HG03108 (cell line): Measurements from ENCODE around the gene ESPNL.
"Not testable (repeated sequence)": the region's sequence is repeated elsewhere in the genome, so short reads cannot be mapped to it uniquely, and the experiment has no call there.

Experiments
- ATAC-seq: cut with Tn5 transposase; IDR thresholded peaks from one replicate; pipeline ENCODE4 v1.9.1; 2021; ENCODE audit warnings: moderate library complexity; ENCODE audit not compliant: unreplicated experiment

Gene ESPNL

DNA sequence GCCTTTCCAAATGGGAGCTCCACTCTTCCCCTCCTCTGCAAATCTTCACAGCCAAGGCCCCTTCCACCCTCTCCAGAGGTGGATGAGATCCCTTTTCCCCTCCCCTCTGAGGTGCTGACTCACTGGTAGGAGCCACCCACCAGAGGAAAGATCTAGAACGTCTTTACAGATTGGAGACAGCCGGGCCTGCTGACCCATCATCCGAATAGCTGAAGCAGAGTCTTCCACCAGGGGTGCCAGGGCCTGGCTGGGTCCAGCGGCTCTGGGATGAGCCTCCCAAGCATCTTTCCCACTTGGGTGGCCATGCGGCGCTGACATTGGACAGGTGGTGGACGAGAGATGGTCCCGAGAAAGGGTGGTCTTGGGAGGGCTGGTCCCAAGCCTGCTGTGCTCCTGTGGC lies 67.6 kb downstream of the ESPNL start:
- ATAC-seq = no peak

GRCh38 chr2:238168196-238169047 lies 68.3 kb downstream of the ESPNL start:
- no peak for ATAC-seq

DNA sequence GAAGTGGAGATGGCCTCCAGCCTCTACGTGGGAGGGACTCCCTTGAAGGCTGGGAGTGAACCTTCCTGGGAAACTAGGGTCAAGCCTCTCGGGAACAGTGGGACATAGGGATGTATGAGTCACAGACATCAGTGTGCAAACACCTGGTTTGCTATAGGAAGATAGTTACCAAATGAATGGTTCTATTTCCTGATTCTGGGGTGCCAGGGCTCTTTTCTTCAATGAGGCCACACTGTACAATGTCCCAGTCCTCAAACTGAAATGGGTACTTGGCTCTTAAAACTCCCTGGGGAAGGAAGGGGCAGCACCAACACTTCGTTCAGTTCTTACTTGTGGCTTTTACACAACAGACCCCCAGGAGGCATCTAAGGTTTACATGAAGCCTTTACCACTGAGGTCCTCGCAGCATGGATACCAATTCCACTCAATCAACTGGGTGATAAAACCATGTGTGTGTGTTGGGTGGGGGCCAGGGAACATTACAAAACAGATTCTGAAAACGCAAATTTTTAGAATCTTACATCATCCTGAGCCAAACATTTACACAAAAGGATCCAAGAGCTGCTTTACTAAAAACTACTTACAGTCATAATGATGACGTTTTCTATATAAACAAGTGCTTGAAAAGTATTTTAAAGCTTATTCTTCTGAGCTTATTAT lies 69.0 kb downstream of the ESPNL start:
- no peak for ATAC-seq

DNA sequence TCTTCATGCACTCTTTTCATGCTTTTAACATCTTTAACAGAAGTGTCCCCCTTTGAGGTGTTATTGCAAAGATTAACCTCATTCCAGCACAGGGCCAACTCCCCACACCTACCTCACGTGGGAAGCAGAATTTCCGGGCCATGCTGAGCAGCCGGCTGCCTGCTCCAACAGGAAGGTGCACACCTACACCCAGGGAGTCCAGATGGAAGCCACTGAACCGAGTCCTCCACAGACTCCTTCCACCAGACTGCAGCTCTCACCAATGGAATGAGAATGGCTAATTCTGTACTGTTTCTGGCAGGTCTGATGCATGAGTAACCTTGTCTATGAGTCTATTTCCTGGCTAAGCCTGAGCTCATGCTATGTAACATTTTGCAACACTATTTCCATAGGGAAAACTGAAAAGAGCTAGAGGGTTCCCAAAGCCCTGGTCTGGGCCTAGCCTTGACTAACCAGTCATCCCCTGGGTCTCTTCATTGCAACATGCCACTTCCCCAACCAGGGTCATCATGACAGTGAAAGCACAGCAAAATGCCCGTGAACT lies 69.6 kb downstream of the ESPNL start:
- no peak for ATAC-seq

GRCh38 chr2:238170386-238171071 lies 70.4 kb downstream of the ESPNL start:
- ATAC-seq = no peak

- not testable (repeated sequence) for ATAC-seq
These were observed 70.9 kb downstream of the ESPNL start for GRCh38 chr2:238171072-238171431.

- no peak for ATAC-seq
These were observed 71.5 kb downstream of the ESPNL start for GRCh38 chr2:238171575-238172187.

GRCh38 chr2:238172439-238172838 lies 72.3 kb downstream of the ESPNL start:
- ATAC-seq = no peak

- ATAC-seq = no peak
These were observed 73.6 kb downstream of the ESPNL start for GRCh38 chr2:238173692-238174091.

DNA sequence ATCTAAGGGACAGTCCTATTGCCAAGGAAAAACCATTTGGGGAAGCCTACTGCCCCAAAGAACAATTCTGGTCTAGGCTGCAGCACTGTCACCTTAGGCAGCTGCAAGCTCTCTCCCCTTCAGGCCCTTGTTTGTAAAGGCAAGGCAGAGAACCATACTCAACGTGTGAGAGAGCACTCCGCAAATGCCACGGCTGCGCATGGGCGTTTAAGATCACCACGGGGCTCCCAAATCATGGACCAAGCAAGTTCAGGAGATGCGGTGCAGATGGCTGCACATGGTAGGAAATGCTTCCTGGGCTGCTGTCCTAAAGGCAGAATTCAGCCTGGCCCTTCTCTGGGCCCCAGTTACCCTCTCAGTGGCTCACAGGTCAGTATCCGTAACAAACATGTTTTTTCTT lies 74.2 kb downstream of the ESPNL start:
- ATAC-seq = no peak

- ATAC-seq = no peak
These were observed 74.6 kb downstream of the ESPNL start for GRCh38 chr2:238174701-238175100.

DNA sequence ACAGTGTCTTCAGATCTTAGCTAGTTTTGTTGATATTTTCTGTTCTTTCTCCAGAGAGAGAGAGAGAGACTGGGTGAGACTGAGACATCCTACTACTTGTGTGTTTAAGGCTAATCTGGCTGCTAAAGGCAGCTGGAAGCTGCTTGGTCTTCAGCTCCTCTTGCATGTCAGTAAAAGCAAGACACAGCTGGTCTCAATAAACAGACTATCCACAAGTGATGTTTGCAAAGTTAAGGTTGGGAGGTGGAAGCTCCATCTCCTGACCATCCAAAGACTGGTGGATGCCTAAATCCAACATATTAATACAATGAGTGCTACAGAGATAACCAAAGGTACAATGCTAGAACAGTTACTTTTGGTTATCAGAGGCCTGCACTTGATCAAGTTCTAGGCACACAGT lies 76.5 kb downstream of the ESPNL start:
- ATAC-seq = no peak

DNA sequence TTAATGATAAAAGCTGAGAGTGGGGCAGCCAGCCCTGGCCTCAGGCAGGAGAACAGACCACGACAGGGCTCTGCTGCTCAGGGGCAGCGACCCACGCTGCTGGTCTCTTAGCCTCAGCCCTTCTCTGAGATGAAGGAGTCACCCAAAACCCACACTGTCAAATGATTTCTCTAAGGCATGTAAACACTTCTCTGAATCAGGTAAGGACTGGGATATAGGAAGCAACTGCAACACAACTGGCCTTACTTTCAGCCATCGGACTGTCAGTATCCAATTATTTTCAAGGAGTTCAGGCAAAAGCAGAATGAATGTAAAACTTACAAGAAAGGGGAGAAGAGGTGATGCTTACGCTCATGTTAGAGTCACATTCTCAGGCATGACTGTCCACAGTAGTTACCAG lies 80.4 kb downstream of the ESPNL start:
- ATAC-seq = no peak

DNA sequence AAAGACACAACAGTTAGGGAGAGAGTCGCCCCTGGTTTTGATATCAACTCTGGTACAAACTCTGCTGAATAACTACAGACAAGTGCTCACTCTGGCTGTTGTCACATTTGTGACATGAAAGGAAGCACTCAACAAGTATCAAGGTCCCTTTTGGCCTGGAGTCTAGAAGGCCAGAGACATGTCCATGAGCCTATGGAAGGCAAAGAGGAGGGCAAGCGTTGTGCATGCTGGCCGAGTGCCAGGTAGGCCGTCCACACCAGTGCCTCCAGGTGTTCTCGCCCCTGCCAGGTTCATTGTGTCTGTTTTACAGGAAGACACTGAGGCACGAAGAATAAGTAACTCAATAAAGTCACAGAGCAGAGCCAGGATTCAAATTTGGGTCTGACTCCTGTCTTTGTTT lies 82.2 kb downstream of the ESPNL start:
- no peak for ATAC-seq
